Mucosa of descending colon (tissue), 3 donors: ENCODE results near the gene PTPRM. TPM values are rescaled to one million over a fixed set of nuclear protein-coding genes. Genes with fewer than 3 reads are reported as not detected.

Experiments used
- ATAC-seq: fragments of 200-7000 bp; cut with Tn5 transposase; one replicate; pipeline ENCODE4 v1.9.1; 2020; ENCODE audit warnings: mild to moderate bottlenecking, moderate library complexity
- DNase-seq, 3 donors: peaks; one replicate each; pipeline ENCODE4 v3.0.0-alpha.2; 2020
- H3K36me3 ChIP-seq: fragments of 200-600 bp; one replicate; pipeline ENCODE4 v1.8.0; 2021; ENCODE audit warnings: low read depth, mild to moderate bottlenecking
- H3K4me1 ChIP-seq: fragments of 200-600 bp; one replicate; pipeline ENCODE4 v1.8.0; 2021; ENCODE audit warnings: low read depth, mild to moderate bottlenecking
- H3K4me3 ChIP-seq: fragments of 200-600 bp; one replicate; pipeline ENCODE4 v1.8.0; 2021; ENCODE audit warnings: mild to moderate bottlenecking
- H3K9me3 ChIP-seq: fragments of 200-600 bp; one replicate; pipeline ENCODE4 v1.8.0; 2021; ENCODE audit warnings: mild to moderate bottlenecking
- CTCF ChIP-seq: fragments of 200-600 bp; IDR thresholded peaks from one replicate; pipeline ENCODE4 v1.8.0; 2022; ENCODE audit warnings: antibody characterized with exemption, mild to moderate bottlenecking
- intact Hi-C, 2 donors: fragments of 100-400 bp; cut with DNase I in 1 of 2; cut with micrococcal nuclease in 1 of 2; formaldehyde crosslinking; loops; one replicate each; pipeline versions ENCODE4 v1.11.0 to v1.11.1; 2022; cut with DNase I, micrococcal nuclease
- total RNA-seq, 3 donors: library from RNA; stranded (reverse); fragmentation: NEBNext Ultra II Directional in 2 of 3; extraction: Animal tissue kit (Norgen Biotek cat#: 25700) in 2 of 3; gene quantifications; one replicate each; pipeline versions ENCODE4 v1.2.1 to v1.2.4, GENCODE V29; 2021 to 2023
- donor health status: DM: no; HTN: no; CAD: no; lungs with moderate emphysema.
- donor health status: DM: no; HTN: no; CAD: no.
- donor health status: DM: no; HTN: yes; CAD: no.

Gene PTPRM
- total RNA-seq, 3 donors from 2014 or later: 15.3 to 41.1 (median 19.6) TPM

GRCh38 chr18:8428951-8429350 lies 861.8 kb downstream of the PTPRM start:
- TF ChIP-seq CTCF: no peak
- intact Hi-C loops: no loop called here

GRCh38 chr18:8431036-8431435 lies 863.9 kb downstream of the PTPRM start:
- Histone ChIP-seq H3K4me1 (no peaks in the 10 kb centered on the region), H3K36me3 (no peaks in the 10 kb centered on the region), H3K4me3 (no peak overlapping the region), H3K9me3 (no peaks in the 10 kb centered on the region)
- DNase-seq (no peak), ATAC-seq (no peak)
- TF ChIP-seq CTCF: no peak
- intact Hi-C loops: no loop called here

More at GRCh38 chr18:8428951-8429350, 861.8 kb downstream of the PTPRM start:
- Histone ChIP-seq H3K9me3 (no peaks in the 10 kb centered on the region), H3K36me3 (no peaks in the 10 kb centered on the region), H3K4me3 (no peak overlapping the region), H3K4me1 (no peaks in the 10 kb centered on the region)
- no peak for DNase-seq
- no peak for ATAC-seq

- Histone ChIP-seq H3K4me1 (no peaks in the 10 kb centered on the region), H3K9me3 (no peaks in the 10 kb centered on the region), H3K4me3 (no peak overlapping the region), H3K36me3 (no peaks in the 10 kb centered on the region)
- intact Hi-C loops: no loop called here
- no peak for TF ChIP-seq CTCF
- DNase-seq (no peak), ATAC-seq (no peak)
Measured at GRCh38 chr18:8433323-8433722, 866.2 kb downstream of the PTPRM start.

GRCh38 chr18:8433771-8434170 lies 866.7 kb downstream of the PTPRM start:
- Histone ChIP-seq H3K9me3 (no peaks in the 10 kb centered on the region), H3K4me1 (no peaks in the 10 kb centered on the region), H3K36me3 (no peaks in the 10 kb centered on the region), H3K4me3 (no peak overlapping the region)
- DNase-seq (no peak), ATAC-seq (no peak)
- TF ChIP-seq CTCF: no peak
- intact Hi-C loops: no loop called here

- no peaks in the 10 kb centered on the region for H3K9me3 ChIP-seq
- DNase-seq (no peak), ATAC-seq (no peak)
- no peaks in the 10 kb centered on the region for H3K36me3 ChIP-seq
- TF ChIP-seq CTCF: no peak
- intact Hi-C loops: no loop called here
- H3K4me1 ChIP-seq: no peaks in the 10 kb centered on the region
- H3K4me3 ChIP-seq: no peak overlapping the region
Measured at GRCh38 chr18:8435376-8435775, 868.3 kb downstream of the PTPRM start.

- Histone ChIP-seq H3K4me1 (no peaks in the 10 kb centered on the region), H3K36me3 (no peaks in the 10 kb centered on the region), H3K9me3 (no peaks in the 10 kb centered on the region), H3K4me3 (no peak overlapping the region)
- intact Hi-C loops: no loop called here
- ATAC-seq (no peak), DNase-seq (no peak)
- TF ChIP-seq CTCF: no peak
Measured at GRCh38 chr18:8439055-8439454, 871.9 kb downstream of the PTPRM start.
